HG03135 (cell line): ENCODE data around the gene CCDC167.

Experiments
- ATAC-seq: cut with Tn5 transposase; IDR thresholded peaks from one replicate; pipeline ENCODE4 v1.9.1; 2021; ENCODE audit warnings: mild to moderate bottlenecking, moderate library complexity; ENCODE audit not compliant: unreplicated experiment

CCDC167 gene

GRCh38 chr6:37435373-37435772 lies 64.3 kb downstream of the CCDC167 start:
- no peak for ATAC-seq

GRCh38 chr6:37433657-37434271 lies 65.9 kb downstream of the CCDC167 start:
- ATAC-seq = peak; percentile 39
